PC-3 (cell line): Measurements from ENCODE around the gene CES3. TPM values are rescaled to one million over a fixed set of nuclear protein-coding genes. Genes with fewer than 3 reads are reported as not detected.

Experiments
- ATAC-seq: fragments of 200-7000 bp; cut with Tn5 transposase; 2 replicates; pipeline ENCODE4 v1.9.1; 2020; ENCODE audit warnings: mild to moderate bottlenecking, moderate library complexity
- BruUV-seq: library from RNA; stranded (reverse); fragments of 400-500 nt; replicated peaks from 2 replicates; lab custom pipeline; 2021; lab: Mats Ljungman, UMichigan
- CTCF ChIA-PET: fragments of 300-600 bp; sonication (Branson Sonifier 250); formaldehyde crosslinking; loops from one replicate; lab custom pipeline; 2022; ENCODE audit warnings: antibody characterized with exemption; lab: Charles Lee
- POLR2A ChIA-PET: fragments of 300-600 bp; sonication (Branson Sonifier 250); formaldehyde crosslinking; loops from one replicate; lab custom pipeline; 2022; ENCODE audit warnings: antibody characterized with exemption; ENCODE audit not compliant: unreplicated experiment; lab: Charles Lee
- DNase-seq: peaks from one replicate; pipeline ENCODE4 v3.0.0-alpha.2; 2015
- H2AFZ ChIP-seq: fragments of 300-600 bp; sonication (generic); 2 replicates; pipeline ENCODE4 v1.6.0; 2016; ENCODE audit warnings: antibody characterized with exemption, low read length
- H3F3A ChIP-seq: fragments of 300-600 bp; sonication (generic); one replicate; pipeline ENCODE4 v1.6.0; 2017; ENCODE audit warnings: antibody characterized with exemption, low read length, control low read depth, mild to moderate bottlenecking; ENCODE audit not compliant: unreplicated experiment
- H3K27ac ChIP-seq: fragments of 300-600 bp; sonication (generic); 2 replicates; pipeline ENCODE4 v1.5.1; 2016; ENCODE audit warnings: mild to moderate bottlenecking, low read length
- H3K27me3 ChIP-seq: fragments of 300-600 bp; sonication (generic); 2 replicates; pipeline ENCODE4 v1.6.1; 2016; ENCODE audit warnings: low read length, mixed read lengths
- H3K36me3 ChIP-seq: fragments of 300-600 bp; sonication (generic); 2 replicates; pipeline ENCODE4 v1.6.1; 2016; ENCODE audit warnings: low read depth, mixed run types, low read length, mixed read lengths
- H3K4me1 ChIP-seq: fragments of 300-600 bp; sonication (generic); 2 replicates; pipeline ENCODE4 v1.5.1; 2016; ENCODE audit warnings: low read length; ENCODE audit not compliant: insufficient read depth
- H3K4me2 ChIP-seq: fragments of 300-600 bp; sonication (generic); 2 replicates; pipeline ENCODE4 v1.6.0; 2016; ENCODE audit warnings: low read length
- H3K4me3 ChIP-seq: fragments of 300-600 bp; sonication (generic); 2 replicates; pipeline ENCODE4 v1.5.1; 2016; ENCODE audit warnings: mild to moderate bottlenecking, low read length, mixed read lengths
- H3K79me2 ChIP-seq: fragments of 300-600 bp; sonication (generic); 2 replicates; pipeline ENCODE4 v1.6.1; 2017; ENCODE audit warnings: low read length, mixed read lengths
- H3K9ac ChIP-seq: fragments of 300-600 bp; sonication (generic); 2 replicates; pipeline ENCODE4 v1.6.0; 2016; ENCODE audit warnings: mild to moderate bottlenecking, low read length
- H3K9me2 ChIP-seq: fragments of 300-600 bp; sonication (generic); replicated peaks from 2 replicates; pipeline ENCODE4 v1.6.1; 2016; ENCODE audit warnings: mixed run types, low read length, mixed read lengths
- H3K9me3 ChIP-seq: fragments of 300-600 bp; sonication (generic); 2 replicates; pipeline ENCODE4 v1.6.1; 2016; ENCODE audit warnings: low read length, mixed read lengths
- H4K20me1 ChIP-seq: fragments of 300-600 bp; sonication (generic); 2 replicates; pipeline ENCODE4 v1.6.1; 2016; ENCODE audit warnings: low read length, mixed read lengths
- CTCF ChIP-seq: fragments of 300-600 bp; sonication (generic); conservative IDR thresholded peaks from 2 replicates; pipeline ENCODE4 v1.5.1; 2017; ENCODE audit warnings: antibody characterized with exemption, low read depth, mild to moderate bottlenecking, low read length
- EZH2 ChIP-seq: fragments of 300-600 bp; sonication (generic); IDR thresholded peaks from one replicate; pipeline ENCODE4 v1.6.1; 2017; ENCODE audit warnings: antibody characterized with exemption, mild to moderate bottlenecking, low read length; ENCODE audit not compliant: unreplicated experiment
- EZH2phosphoT487 ChIP-seq: fragments of 300-600 bp; sonication (generic); IDR thresholded peaks from 2 replicates; pipeline ENCODE4 v1.6.1; 2018; ENCODE audit warnings: mild to moderate bottlenecking, antibody characterized with exemption, low read length, borderline replicate concordance
- intact Hi-C: fragments of 100-400 bp; cut with micrococcal nuclease; formaldehyde crosslinking; loops from 2 replicates; pipeline ENCODE4 v1.9.0; 2023
- total RNA-seq: library from RNA; depleted of rRNA; stranded (reverse); fragments of >200 nt; gene quantifications from 2 replicates; pipeline ENCODE4 v1.2.3, GENCODE V29; 2014

The CES3 gene
- total RNA-seq, 1 experiment from 2014 or later, result 0.26 TPM

- Histone ChIP-seq H3K9me3 (no peaks in the 10 kb centered on the region), H3K36me3 (no peaks in the 10 kb centered on the region; the same call in 1 of the 2 replicates), H3K79me2 (no peaks in the 10 kb centered on the region), H3K9me2 (no peaks in the 10 kb centered on the region), H3K4me3 (peak overlapping the region; percentile 61), H4K20me1 (no peaks in the 10 kb centered on the region), H3K27me3 (peaks cover 13% of the 10 kb centered on the region), H3K9ac (no peak overlapping the region), H3K4me2 (peak overlapping the region; percentile 80), H3K4me1 (peaks cover 6% of the 10 kb centered on the region; the same call in 1 of the 2 replicates), H2AFZ (peak overlapping the region; percentile 64; the same call in 1 of the 2 replicates), H3F3A (no peaks in the 10 kb centered on the region), H3K27ac (no peak overlapping the region)
- ChIA-PET CTCF (no interaction called here), POLR2A (no interaction called here)
- no TSS peak for BruUV-seq
- TF ChIP-seq CTCF (peak; percentile 41; the same call in 1 of the 2 replicates), EZH2 (no peak), EZH2phosphoT487 (0 out of 2 replicates have a peak, but pooled peaks have one; percentile 5)
- intact Hi-C loops, result no loop called here
- peak; percentile 65 for ATAC-seq
- DNase-seq, result peak; percentile 23
These were observed 36.3 kb upstream of the CES3 start for GRCh38 chr16:66924527-66925321.

- TF ChIP-seq EZH2phosphoT487 (no peak), CTCF (no peak), EZH2 (peak; percentile 69)
- POLR2A ChIA-PET, result no interaction called here
These were observed 35.7 kb upstream of the CES3 start, which contains the start of gene RRAD for GRCh38 chr16:66925322-66925840. RRAD (minus strand) TSS chr16:66925535; CDS start chr16:66925179, 356 bp downstream.

More at GRCh38 chr16:66925322-66925840, 35.7 kb upstream of the CES3 start, which contains the start of gene RRAD:
- no peak for DNase-seq
- Histone ChIP-seq H4K20me1 (no peaks in the 10 kb centered on the region), H3K79me2 (no peaks in the 10 kb centered on the region), H3K4me2 (peak within 1 kb of the TSS; percentile 80), H3K27ac (no peak within 1 kb of the TSS), H3K9ac (no peak within 1 kb of the TSS), H3K36me3 (no peaks in the 10 kb centered on the region; the same call in 1 of the 2 replicates), H3K9me2 (no peaks in the 10 kb centered on the region), H3K4me1 (peaks cover 7% of the 10 kb centered on the region; the same call in 1 of the 2 replicates), H3K4me3 (peak within 1 kb of the TSS; percentile 61), H2AFZ (peak within 1 kb of the TSS; percentile 64; the same call in 1 of the 2 replicates), H3F3A (no peaks in the 10 kb centered on the region), H3K9me3 (no peaks in the 10 kb centered on the region), H3K27me3 (peaks cover 13% of the 10 kb centered on the region)
- no TSS peak for BruUV-seq
- CTCF ChIA-PET, result no interaction called here
- peak; percentile 21; the same call in 1 of the 2 replicates for ATAC-seq
- intact Hi-C loops, result no loop called here
